NCI-H1930 (cell line): ENCODE data around the gene KLLN.
"Not testable (repeated sequence)": the region's sequence is repeated elsewhere in the genome, so short reads cannot be mapped to it uniquely, and the experiment has no call there.

Experiments used
- DNase-seq, 2 experiments: peaks; one replicate each; lab custom pipeline; 2025; lab: John Stamatoyannopoulos, UW

The KLLN gene

DNA sequence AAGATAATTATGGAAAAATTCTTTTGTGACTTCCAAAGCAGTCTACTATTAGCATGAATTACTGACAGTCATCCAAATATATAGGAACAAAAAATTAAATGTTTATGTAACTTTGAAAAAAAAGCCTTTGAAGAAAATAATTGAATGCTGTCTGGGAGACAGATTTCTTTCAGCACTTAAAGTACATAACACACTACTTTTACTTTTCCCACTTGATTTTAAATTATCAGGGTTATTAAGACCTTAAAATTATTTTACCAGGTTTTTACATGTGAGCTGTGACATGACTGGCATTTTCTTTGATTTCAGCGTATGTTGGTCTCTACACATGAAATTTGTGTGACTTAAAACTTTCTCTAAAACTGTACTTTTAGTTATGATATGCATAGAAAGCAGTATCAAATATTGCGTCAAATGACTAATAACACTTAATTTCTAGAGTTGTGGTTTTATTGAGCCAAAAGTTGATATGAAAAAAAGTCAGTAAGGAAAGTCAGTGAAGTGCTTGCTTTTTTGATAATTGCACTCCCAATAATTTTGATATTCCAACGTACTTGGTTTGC lies 3.2 kb upstream of the KLLN start:
- no peak for DNase-seq

DNA sequence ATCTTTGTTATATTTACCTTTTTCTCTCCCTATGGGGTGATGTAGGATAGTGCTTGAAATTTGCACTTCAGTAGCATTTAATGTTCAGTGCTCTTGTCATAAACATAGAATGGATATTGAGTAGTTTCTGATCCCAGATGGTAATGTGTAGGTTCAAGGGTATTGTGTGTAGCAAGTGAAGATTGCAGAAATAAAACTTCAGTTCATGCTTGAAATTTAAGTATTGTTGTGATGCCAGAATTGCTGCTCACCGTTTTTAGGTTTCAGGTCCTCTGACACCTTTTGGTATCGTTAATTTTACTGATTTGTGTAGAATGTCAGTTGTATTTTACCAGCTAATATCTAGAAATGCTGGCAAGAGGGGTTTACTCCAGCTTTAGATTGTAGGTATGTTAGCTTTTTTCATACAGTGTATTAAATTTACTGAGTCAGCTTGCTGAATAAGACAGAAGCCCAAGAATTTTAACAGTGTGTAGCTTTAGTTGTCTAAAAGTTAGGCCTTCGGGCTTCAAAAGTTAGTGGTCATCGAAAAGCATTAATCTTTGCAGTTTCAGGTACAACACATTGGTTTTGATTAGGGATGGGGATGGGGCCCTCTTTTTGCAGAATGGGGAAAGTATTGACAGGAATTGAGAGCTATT lies 2.0 kb upstream of the KLLN start:
- no peak for DNase-seq

DNA sequence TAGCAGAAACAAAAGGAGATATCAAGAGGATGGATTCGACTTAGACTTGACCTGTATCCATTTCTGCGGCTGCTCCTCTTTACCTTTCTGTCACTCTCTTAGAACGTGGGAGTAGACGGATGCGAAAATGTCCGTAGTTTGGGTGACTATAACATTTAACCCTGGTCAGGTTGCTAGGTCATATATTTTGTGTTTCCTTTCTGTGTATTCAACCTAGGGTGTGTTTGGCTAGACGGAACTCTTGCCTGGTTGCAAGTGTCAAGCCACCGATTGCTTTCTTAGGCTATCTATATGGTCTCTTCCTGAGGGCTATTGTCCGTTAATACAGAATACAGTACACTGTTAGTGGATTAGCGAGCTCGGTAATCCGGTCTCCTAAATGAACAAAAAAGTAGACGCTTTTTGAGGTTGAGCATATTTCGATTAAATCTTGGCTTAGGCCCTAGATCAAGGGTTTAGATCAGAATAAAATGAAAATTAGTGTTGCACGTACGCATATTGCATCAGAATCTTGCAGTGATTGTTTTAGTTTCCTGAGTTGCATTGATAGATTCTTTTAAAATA lies 1.2 kb upstream of the KLLN start:
- no peak for DNase-seq

DNA sequence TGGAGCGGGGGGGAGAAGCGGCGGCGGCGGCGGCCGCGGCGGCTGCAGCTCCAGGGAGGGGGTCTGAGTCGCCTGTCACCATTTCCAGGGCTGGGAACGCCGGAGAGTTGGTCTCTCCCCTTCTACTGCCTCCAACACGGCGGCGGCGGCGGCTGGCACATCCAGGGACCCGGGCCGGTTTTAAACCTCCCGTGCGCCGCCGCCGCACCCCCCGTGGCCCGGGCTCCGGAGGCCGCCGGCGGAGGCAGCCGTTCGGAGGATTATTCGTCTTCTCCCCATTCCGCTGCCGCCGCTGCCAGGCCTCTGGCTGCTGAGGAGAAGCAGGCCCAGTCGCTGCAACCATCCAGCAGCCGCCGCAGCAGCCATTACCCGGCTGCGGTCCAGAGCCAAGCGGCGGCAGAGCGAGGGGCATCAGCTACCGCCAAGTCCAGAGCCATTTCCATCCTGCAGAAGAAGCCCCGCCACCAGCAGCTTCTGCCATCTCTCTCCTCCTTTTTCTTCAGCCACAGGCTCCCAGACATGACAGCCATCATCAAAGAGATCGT lies 690 bp upstream of the KLLN start:
- DNase-seq = not testable (repeated sequence)

DNA sequence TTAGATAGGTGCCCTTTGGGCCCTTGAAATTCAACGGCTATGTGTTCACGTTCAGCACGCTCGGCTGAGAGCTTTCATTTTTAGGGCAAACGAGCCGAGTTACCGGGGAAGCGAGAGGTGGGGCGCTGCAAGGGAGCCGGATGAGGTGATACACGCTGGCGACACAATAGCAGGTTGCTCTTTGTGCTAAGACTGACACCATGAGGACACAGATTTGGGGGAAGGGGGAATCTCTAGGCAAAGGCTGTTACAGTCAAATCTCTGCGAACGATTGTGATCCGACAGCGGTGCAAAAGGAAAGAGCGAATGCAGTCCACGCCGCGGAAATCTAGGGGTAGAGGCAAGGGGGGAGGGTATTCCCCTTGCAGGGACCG lies 667 bp downstream of the KLLN start:
- no peak for DNase-seq

DNA sequence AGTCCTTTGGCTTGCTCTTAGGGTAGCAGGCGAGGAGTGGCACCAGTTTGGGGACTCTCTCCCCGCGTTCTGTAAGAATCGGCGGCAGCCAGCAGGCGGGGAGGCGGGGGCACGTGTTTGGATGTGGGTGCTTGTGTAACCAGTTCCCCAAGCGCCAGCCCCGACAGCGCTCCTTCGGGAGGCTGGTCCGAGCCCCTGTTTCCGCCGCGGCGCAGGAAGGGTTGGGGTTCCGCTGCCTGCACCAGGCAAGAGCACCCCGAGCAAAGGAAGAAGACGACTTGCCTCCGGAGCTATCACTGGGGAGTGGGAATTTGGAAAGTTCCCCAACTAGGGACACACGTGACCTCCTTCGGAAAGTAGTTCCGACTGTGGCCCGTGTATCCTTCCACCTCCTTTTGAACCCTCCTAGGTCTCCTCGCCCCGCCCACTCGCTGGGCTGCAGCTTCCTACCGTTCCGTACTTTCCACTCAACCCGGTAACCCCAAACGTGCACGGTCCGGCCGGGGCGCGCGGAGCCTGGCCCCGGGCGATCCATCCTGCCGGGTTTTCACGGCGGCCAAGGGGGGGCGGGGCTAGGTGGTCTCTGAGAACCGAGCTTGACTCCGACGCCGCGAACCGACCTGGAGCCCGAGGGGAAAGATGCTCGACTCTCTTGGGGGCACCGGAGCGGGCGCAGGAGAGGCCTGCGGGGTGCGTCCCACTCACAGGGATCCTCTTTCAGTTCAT lies 1.2 kb downstream of the KLLN start:
- peak; percentile 78 to 81 for DNase-seq

DNA sequence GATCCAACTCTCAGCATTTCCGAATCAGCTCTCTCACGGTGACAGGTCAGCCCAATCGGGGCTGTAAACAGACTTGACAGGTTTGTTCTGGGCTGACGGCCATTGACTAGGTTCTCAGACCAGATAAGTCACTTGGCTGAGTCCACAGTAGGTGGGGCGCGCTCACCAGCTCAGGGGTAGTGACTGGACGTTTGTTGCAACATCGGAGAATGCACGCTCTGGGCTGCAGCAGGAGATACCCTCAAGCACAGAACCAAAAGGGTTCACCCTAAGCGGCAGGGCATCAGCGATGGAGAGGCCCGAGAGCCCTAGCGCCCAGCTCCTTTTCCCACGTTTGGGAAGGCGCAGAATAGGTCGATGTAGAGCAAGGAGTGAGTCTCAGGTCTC lies 1.8 kb downstream of the KLLN start:
- DNase-seq = no peak

DNA sequence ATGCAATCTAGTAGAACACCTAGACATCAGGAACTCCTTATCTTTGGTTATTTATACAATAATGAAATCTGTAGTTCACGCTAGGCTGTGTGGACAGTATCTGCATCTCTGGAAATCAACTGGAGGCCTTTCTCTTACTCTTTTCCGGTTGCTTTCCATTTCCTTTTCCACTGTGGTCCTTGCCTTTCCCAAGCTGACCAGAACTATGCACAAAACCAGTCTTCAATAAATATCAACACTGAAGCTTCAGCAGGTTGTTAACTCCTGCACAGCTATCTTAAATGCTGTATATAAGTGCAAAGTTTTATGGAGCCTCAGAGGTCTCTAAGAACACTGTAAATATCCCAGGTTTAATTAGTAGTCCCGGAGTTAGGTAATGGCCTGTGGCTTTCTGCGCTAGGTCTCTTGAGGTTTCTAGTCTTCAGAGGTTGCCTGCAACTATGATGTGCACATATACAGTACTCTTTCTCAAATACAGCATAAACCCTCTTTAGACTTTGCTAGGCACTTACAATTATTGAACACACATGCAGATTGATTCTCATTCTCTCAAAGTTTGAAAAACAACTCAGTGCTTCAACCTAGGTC lies 2.4 kb downstream of the KLLN start:
- DNase-seq = no peak

DNA sequence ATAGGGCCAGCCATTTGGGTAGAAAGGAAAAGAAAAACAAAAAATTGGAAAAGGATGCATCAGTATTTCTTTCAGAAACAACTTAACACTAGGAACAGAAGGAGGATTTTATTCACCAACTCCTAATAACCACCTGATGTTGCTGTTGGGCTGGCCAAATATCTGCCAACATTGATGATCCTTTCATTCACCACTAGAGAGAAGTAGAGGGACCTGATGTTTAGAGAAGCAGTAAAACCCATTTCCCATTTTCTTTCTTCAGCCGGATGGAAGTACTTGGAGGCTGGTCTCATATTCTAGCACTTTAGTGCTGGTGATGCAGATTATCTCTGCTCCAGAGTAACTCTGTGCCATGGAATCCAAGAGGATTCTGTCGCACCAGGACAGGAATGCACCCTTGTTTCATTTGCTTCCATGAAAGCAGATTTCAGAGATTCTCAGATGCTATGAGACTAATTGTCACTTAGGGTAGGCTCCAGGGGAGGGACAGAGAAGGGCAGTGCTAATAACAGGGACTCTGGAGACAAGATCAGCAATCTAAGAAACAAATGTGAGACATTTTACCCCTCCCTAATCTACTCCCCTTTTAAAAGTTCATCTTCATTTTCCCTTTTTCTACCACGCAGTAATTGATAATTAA lies 3.1 kb downstream of the KLLN start:
- DNase-seq = no peak

DNA sequence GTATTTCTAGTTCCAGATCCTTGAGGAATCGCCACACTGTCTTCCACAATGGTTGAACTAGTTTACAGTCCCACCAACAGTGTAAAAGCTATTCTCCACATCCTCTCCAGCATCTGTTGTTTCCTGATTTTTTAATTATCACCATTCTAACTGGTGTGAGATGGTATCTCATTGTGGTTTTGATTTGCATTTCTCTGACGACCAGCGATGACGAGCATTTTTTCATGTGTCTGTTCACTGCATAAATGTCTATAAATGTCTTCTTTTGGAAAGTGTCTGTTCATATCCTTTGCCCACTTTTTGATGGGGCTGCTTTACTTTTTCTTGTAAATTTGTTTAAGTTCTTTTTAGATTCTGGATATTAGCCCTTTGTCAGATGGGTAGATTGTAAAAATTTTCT lies 7.7 kb downstream of the KLLN start:
- not testable (repeated sequence) for DNase-seq

DNA sequence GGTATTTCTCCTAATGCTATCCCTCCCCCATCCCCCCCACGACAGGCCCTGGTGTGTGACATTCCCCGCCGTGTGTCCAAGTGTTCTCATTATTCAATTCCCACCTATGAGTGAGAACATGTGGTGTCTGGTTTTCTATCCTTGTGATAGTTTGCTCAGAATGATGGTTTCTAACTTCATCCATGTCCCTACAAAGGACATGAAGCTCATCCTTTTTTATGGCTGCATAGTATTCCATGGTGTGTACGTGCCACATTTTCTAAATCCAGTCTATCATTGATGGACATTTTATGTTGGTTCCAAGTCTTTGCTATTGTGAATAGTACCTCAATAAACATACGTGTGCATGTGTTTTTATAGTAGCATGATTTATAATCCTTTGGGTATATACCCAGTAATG lies 8.1 kb downstream of the KLLN start:
- not testable (repeated sequence) for DNase-seq

DNA sequence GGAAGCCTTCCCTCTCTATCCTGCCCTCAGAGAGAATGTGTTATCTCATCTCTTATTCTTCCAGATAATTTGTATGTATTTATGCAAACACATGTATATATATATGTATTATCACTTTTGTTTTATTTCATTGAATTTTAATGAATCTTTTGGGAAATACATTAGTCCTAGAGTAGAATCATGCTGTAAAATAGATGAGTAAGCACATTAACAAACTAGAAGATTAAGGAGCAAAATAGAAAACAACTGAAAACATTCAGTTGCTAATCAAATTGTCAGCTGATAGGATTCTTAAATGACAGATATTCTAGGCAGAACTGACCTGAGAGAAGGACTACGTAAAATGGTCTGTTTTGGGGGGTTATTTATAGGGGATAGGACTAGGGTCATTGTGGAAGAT lies 11.2 kb downstream of the KLLN start:
- no peak for DNase-seq

DNA sequence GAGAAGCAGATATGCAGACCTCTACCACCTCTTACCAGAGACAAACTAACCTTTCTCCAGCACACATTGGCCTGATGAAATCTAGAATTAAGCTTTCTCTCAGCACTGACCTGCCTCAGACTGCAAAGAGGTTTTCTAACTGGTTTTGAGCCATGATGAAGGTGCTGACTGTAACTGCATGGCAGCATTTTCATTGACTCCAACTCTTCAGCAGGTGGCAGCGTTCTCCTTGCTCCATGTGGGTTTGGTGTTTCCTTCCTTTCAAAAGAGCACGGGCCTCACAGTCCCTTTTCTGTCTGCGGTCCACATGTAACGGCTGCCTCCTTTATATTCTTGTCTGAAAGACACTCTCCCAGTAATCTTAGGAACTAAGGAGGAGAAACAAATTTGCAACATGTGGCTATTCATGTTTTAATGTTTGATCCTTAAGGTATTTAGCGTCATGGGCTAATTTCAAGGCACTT lies 12.6 kb downstream of the KLLN start:
- peak; percentile 36 to 44 for DNase-seq

DNA sequence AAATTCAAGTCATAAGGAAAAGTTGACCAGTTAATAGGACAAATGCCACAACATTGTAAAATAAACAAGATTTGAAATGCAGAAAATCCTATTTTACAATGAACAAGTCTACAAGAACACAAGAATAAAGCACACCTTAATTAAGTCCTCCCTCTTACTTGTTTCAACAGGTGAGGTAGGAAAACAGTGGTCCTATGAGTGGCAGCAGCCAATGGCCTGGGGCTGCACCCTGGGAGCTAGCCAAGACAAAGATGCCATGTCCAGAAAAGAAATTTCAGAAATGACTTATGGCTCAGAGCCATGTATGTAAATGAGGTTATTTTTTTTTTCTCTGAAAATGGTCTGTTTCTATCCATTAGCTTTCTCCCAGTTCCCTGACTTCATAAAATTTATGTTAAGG lies 14.3 kb downstream of the KLLN start:
- no peak for DNase-seq

DNA sequence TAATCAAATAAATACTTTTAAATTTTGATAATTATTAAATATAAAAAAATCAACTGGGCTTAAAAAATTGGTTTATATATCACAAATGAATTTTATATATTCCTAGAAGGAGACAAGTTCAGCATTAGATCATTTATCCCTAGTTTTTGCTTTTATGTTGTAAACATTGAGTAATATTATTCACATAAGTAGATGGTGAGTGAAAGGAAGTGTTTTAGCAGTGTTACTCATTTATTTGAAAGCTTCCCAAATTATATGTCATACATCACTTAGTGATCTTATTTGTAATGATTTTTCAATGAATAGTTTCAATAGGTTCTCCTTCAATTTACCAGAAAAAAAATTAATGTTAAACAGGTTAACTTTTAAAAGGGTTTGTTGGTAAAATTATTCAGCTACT lies 15.8 kb downstream of the KLLN start:
- no peak for DNase-seq

DNA sequence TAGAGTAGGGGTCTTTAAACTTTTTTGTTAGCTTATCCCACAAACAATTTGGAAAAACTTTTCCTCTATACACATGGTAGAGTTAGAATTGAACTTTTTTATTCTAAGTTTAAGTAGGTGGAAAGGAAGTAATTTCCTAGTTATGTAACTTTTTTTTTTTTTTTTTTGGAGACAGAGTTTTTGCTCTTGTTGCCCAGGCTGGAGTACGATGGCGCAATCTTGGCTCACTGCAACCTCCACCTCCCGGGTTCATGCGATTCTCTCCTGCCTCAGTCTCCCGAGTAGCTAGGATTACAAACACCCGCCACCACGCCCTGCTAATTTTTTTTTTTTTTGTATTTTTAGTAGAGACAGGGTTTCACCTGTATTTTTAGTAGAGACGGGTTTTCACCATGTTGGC lies 16.6 kb downstream of the KLLN start:
- DNase-seq = not testable (repeated sequence)

DNA sequence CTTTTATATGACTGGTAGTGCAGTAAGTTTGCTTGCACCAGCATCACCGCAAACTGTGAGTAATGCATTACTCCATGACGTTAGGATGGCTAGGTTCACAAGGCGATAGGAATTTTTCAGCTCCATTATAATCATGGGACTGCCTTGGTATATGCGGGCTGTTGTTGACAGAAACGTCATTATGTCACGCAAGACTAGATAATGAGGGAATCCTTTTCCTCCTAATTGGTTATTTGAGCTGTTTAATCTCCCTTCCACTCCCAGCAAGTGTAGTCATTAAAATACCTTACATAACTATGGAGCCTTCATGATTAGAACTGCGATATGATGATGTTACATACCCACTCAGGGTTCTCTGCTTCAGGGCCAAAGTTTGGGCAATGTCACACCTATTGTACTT lies 17.3 kb downstream of the KLLN start:
- DNase-seq = no peak

DNA sequence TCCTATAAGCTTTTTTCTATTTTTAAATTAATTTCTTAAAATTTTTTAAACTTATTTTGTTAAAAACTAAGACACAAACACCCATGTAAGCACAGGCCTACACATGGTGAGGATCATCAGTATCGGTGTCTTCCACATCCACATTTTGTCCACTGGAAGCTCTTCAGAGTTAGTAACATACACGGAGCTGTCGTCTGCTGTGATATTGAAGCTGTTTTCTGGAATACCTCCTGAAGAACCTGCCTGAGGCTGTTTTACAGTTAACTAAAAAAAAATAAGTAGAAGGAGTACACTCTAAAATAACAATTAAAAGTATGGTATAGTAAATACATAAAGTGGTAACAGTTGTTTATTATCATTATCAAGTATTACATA lies 17.7 kb downstream of the KLLN start:
- no peak for DNase-seq

DNA sequence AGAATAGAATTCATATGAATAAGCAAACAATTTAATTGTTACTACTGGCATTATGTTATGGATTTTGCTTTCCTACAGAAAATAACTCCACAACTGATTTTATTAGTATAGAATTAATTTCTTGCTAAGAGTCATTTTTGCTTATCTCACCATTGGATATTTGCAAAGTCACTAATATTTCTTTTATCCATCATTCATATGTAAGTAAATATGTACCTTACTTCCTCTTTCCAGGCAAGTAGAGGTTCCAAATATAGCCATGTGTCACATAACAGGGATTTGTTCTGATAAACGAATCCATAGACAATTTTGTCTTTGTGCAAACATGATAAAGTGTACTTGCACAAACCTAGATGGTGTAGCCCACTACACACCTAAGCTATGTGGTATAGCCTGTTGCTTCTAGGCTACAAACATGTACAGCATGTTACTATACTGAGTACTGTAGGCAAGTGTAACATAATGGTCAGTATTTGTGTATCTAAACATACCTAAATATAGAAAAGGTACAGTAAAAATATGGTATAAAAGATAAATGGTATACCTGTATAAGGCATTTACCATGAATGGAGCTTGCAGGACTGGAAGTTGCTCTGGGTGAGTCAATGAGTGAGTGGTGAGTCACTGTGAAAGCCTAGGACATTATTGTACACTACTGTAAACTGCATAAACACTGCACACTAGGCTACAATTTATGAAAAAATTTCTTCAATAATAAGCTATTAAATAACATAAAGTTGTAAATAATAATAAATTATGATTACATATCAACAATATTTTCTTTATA lies 18.3 kb downstream of the KLLN start:
- DNase-seq = no peak

DNA sequence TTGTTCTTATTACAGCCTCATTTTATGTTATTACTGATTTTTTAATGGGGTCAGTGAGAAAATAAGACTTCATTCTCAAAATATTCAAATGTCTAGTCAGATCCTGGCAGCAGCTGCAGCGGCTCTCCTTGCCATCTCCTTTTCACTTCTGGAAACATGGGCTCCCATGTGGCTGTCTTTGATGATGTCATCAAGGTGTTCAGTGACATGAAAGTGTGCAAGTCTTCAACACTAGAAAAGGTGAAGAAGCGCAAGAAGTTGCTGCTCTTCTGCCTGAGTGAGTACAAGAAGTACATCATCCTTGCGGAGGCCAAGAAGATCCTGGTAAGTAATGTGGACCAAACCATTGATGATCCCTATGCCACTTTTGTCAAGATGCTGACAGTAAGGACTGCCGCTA lies 19.6 kb downstream of the KLLN start:
- DNase-seq = no peak

DNA sequence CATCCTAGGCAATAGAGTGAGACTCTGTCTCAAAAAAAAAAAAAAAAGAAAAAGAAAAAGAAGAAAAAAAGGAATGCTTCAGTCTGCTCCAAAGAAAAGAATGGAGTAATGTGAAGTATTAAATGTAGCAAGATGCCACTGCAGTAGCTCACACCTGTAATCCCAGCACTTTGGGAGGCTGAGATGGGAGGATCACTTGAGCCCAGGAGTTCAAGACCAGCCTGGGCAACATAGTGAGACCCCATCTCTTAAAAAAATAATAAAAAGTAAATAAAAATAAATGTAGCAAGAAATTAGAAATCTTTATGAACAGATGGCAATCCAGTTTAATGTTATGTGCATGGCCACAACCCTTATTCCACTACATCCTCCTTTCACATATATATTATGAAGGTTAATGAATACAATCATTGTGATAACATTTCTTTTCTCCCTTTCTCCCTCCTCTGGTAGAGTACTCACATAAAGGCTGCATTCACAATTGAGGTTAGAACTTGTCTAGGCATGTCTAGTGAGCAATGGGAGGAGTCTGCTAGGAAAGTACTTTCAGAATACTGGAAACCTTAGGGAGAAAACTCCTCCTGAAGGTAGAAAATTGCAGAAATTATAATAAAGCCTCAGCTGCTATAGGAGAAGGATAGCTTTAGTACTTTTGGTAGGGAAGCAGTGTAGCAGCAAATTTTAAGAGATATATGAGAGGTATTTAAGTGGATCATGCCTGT lies 20.4 kb downstream of the KLLN start:
- DNase-seq = no peak
